ENCODE results near the gene LRP3.
"Not testable (repeated sequence)": the region's sequence is repeated elsewhere in the genome, so short reads cannot be mapped to it uniquely, and the experiment has no call there.

The LRP3 gene

GRCh38 chr19:33193865-33194362, at the start of gene LRP3:
Gene LRP3, plus strand, starts transcription at chr19:33194330. Its CDS starts 456 bp downstream, at chr19:33194786.
- DNase-seq (ENCODE audit: low read depth): peak; percentile 9

- no peak for DNase-seq (ENCODE audit: low read depth)
Observed at GRCh38 chr19:33146209-33146608, 47.9 kb upstream of the LRP3 start.

GRCh38 chr19:33147538-33147937, 46.6 kb upstream of the LRP3 start:
- no peak for DNase-seq (ENCODE audit: low read depth)

GRCh38 chr19:33150852-33151518, 43.1 kb upstream of the LRP3 start:
- no peak for DNase-seq (ENCODE audit: low read depth)

GRCh38 chr19:33152176-33152575, 42.0 kb upstream of the LRP3 start:
- peak; percentile 61 for DNase-seq (ENCODE audit: low read depth)

GRCh38 chr19:33152625-33153024, 41.5 kb upstream of the LRP3 start:
- DNase-seq (ENCODE audit: low read depth): not testable (repeated sequence)

- DNase-seq (ENCODE audit: low read depth): not testable (repeated sequence)
Observed at GRCh38 chr19:33154313-33154712, 39.8 kb upstream of the LRP3 start.

GRCh38 chr19:33156334-33156733, 37.8 kb upstream of the LRP3 start:
- DNase-seq (ENCODE audit: low read depth): peak; percentile 70

GRCh38 chr19:33157906-33158305, 36.2 kb upstream of the LRP3 start:
- DNase-seq (ENCODE audit: low read depth): no peak

GRCh38 chr19:33158365-33158764, 35.8 kb upstream of the LRP3 start:
- no peak for DNase-seq (ENCODE audit: low read depth)

- DNase-seq (ENCODE audit: low read depth): no peak
Observed at GRCh38 chr19:33159149-33159548, 35.0 kb upstream of the LRP3 start.

GRCh38 chr19:33159893-33160292, 34.2 kb upstream of the LRP3 start:
- no peak for DNase-seq (ENCODE audit: low read depth)

- DNase-seq (ENCODE audit: low read depth): no peak
Observed at GRCh38 chr19:33161201-33161600, 32.9 kb upstream of the LRP3 start.

GRCh38 chr19:33163481-33163880, 30.6 kb upstream of the LRP3 start:
- no peak for DNase-seq (ENCODE audit: low read depth)

GRCh38 chr19:33166037-33166436, 28.1 kb upstream of the LRP3 start:
- not testable (repeated sequence) for DNase-seq (ENCODE audit: low read depth)

- DNase-seq (ENCODE audit: low read depth): no peak
Observed at GRCh38 chr19:33167438-33167837, 26.7 kb upstream of the LRP3 start.

- DNase-seq (ENCODE audit: low read depth): no peak
Observed at GRCh38 chr19:33168528-33168927, 25.6 kb upstream of the LRP3 start.

GRCh38 chr19:33171222-33171795, 22.8 kb upstream of the LRP3 start:
- DNase-seq (ENCODE audit: low read depth): no peak

- DNase-seq (ENCODE audit: low read depth): peak; percentile 47
Observed at GRCh38 chr19:33171916-33172359, 22.2 kb upstream of the LRP3 start.

- no peak for DNase-seq (ENCODE audit: low read depth)
Observed at GRCh38 chr19:33174186-33174585, 19.9 kb upstream of the LRP3 start.

GRCh38 chr19:33175156-33175782, 18.9 kb upstream of the LRP3 start:
- DNase-seq (ENCODE audit: low read depth): no peak

GRCh38 chr19:33175886-33176669, 18.1 kb upstream of the LRP3 start:
- peak; percentile 39 for DNase-seq (ENCODE audit: low read depth)

All from iris pigment epithelial cell (primary cell).